HG03378 (cell line): ENCODE data around the gene ITLN1.
"Not testable (repeated sequence)": the region's sequence is repeated elsewhere in the genome, so short reads cannot be mapped to it uniquely, and the experiment has no call there.

Source experiments
- ATAC-seq: cut with Tn5 transposase; IDR thresholded peaks from one replicate; pipeline ENCODE4 v1.9.1; 2021; ENCODE audit warnings: mild to moderate bottlenecking, moderate library complexity; ENCODE audit not compliant: unreplicated experiment

The ITLN1 gene

GRCh38 chr1:160883581-160884513 lies 1.1 kb downstream of the ITLN1 start:
- no peak for ATAC-seq

GRCh38 chr1:160882582-160882981 lies 2.4 kb downstream of the ITLN1 start:
- no peak for ATAC-seq

- not testable (repeated sequence) for ATAC-seq
Observed at GRCh38 chr1:160881264-160881663, 3.7 kb downstream of the ITLN1 start.

GRCh38 chr1:160880216-160880615 lies 4.8 kb downstream of the ITLN1 start:
- no peak for ATAC-seq

- ATAC-seq, result no peak
Observed at GRCh38 chr1:160879056-160879455, 5.9 kb downstream of the ITLN1 start.

GRCh38 chr1:160877221-160877620 lies 7.8 kb downstream of the ITLN1 start:
- no peak for ATAC-seq

- ATAC-seq, result no peak
Observed at GRCh38 chr1:160876311-160876710, 8.7 kb downstream of the ITLN1 start.

GRCh38 chr1:160875591-160875990 lies 9.4 kb downstream of the ITLN1 start:
- ATAC-seq, result not testable (repeated sequence)

GRCh38 chr1:160874935-160875334 lies 10.0 kb downstream of the ITLN1 start:
- no peak for ATAC-seq

- ATAC-seq, result no peak
Observed at GRCh38 chr1:160868141-160868540, 16.8 kb downstream of the ITLN1 start.

GRCh38 chr1:160867651-160868050 lies 17.3 kb downstream of the ITLN1 start:
- not testable (repeated sequence) for ATAC-seq

GRCh38 chr1:160866695-160867260 lies 18.2 kb downstream of the ITLN1 start:
- no peak for ATAC-seq

GRCh38 chr1:160866001-160866694 lies 18.8 kb downstream of the ITLN1 start:
- no peak for ATAC-seq

GRCh38 chr1:160865337-160865736 lies 19.6 kb downstream of the ITLN1 start:
- ATAC-seq, result no peak

- no peak for ATAC-seq
Observed at GRCh38 chr1:160864173-160864572, 20.8 kb downstream of the ITLN1 start.

- no peak for ATAC-seq
Observed at GRCh38 chr1:160863774-160864131, 21.2 kb downstream of the ITLN1 start.

GRCh38 chr1:160863061-160863773 lies 21.8 kb downstream of the ITLN1 start:
- ATAC-seq, result no peak

GRCh38 chr1:160862203-160863060 lies 22.5 kb downstream of the ITLN1 start, which contains the start of gene CD244:
TSS of gene CD244 (minus strand) at chr1:160862887. CDS start at chr1:160862677, 210 bp downstream.
- peak; percentile 83 for ATAC-seq

- ATAC-seq, result no peak
Observed at GRCh38 chr1:160860840-160861505, 24.0 kb downstream of the ITLN1 start.
